ENCODE results near the gene TNS3.

Gene TNS3

DNA sequence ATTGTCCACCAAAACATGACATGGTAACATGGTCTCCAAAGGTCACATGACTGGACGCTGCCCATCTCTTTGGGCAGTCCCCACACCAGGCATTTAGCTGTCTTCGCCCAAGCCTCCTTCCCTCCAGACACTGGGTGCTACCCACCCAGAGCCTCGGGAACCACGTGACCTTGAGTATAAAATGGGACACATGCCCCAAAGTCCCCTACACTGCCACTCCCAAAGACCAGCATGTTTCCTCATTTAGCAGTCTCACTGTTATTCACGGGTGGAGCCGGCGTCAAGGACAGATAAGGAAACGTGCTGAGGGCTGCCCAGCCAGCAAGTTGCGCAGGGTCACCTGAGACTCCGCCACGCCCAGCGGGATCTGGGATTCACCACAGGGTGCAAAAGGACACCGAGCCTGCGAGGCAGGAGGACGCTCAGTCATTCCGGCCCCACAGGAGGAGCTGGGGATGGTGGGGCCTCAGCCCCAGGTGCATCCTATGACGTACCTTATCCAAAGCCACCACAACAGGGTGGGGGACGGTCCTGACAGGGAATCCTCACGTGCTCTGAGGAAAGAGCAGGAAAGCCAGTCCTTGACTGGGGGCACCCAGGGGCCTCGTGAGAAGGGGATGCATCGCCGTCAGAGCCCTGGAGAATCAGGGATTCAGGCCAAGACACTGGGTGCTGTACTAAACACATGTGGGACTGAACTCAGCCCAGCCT, 226.9 kb downstream of the TNS3 start:
- TF ChIP-seq, protein P1, sequence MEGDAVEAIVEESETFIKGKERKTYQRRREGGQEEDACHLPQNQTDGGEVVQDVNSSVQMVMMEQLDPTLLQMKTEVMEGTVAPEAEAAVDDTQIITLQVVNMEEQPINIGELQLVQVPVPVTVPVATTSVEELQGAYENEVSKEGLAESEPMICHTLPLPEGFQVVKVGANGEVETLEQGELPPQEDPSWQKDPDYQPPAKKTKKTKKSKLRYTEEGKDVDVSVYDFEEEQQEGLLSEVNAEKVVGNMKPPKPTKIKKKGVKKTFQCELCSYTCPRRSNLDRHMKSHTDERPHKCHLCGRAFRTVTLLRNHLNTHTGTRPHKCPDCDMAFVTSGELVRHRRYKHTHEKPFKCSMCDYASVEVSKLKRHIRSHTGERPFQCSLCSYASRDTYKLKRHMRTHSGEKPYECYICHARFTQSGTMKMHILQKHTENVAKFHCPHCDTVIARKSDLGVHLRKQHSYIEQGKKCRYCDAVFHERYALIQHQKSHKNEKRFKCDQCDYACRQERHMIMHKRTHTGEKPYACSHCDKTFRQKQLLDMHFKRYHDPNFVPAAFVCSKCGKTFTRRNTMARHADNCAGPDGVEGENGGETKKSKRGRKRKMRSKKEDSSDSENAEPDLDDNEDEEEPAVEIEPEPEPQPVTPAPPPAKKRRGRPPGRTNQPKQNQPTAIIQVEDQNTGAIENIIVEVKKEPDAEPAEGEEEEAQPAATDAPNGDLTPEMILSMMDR (IDR thresholded peaks at IDR 0.05; ENCODE audit: control extremely low read depth, extremely low read depth, low read depth, missing control alignments) = no peak
- no peak for DNase-seq (ENCODE audit: extremely low spot score)
- POLR2A ChIA-PET = no interaction called here
- CTCF ChIA-PET = interaction anchor here (0.8 to 1.2 kb wide), 2 partner anchors 8 to 10 kb away, joined by 3 to 5 read pairs; no protein-coding TSS in a partner anchor

GRCh38 chr7:47354071-47354470, 227.8 kb downstream of the TNS3 start:
- no peak for DNase-seq (ENCODE audit: extremely low spot score)
- ChIA-PET POLR2A (no interaction called here), CTCF (interaction anchor here (1.2 kb wide), 1 partner anchor 9 kb away, joined by 5 read pairs; no protein-coding TSS in a partner anchor)
- TF ChIP-seq, protein P1 (IDR thresholded peaks at IDR 0.05; ENCODE audit: control extremely low read depth, extremely low read depth, low read depth, missing control alignments) = no peak

DNA sequence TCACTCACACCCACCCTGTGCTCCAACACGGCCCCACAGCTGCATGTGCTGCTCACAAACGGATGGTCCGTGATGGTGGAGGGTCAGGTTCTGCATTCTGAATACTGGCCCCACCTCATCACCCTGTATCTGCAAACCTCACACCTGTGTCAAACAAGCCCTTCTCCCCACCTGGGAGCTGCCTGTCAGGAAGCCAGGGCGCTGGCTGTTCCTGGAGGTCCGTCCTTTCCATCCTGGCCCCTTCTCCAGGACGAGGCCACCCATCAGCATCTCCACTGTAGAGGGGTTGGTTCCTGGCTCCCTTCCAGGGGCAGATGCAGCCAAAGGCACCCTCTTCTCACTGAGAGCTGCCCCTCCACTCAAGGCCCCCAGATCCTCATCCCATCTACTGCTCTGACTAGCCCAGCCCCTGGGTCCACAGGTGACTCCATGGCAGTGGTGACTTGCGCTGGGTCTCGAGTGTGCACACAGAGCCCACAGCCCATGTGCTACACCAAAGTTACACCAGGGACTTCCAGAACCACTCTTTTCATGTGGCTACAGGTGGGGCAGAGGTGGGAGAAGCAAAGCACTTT, 229.4 kb downstream of the TNS3 start:
- TF ChIP-seq, protein P1 (IDR thresholded peaks at IDR 0.05; ENCODE audit: control extremely low read depth, extremely low read depth, low read depth, missing control alignments) = no peak
- POLR2A ChIA-PET = no interaction called here
- DNase-seq (ENCODE audit: extremely low spot score) = no peak
- CTCF ChIA-PET = no interaction called here

GRCh38 chr7:47351233-47352154, 230.4 kb downstream of the TNS3 start:
- ChIA-PET CTCF (no interaction called here), POLR2A (no interaction called here)
- TF ChIP-seq, protein P1 (IDR thresholded peaks at IDR 0.05; ENCODE audit: control extremely low read depth, extremely low read depth, low read depth, missing control alignments) = no peak
- DNase-seq (ENCODE audit: extremely low spot score) = no peak

DNA sequence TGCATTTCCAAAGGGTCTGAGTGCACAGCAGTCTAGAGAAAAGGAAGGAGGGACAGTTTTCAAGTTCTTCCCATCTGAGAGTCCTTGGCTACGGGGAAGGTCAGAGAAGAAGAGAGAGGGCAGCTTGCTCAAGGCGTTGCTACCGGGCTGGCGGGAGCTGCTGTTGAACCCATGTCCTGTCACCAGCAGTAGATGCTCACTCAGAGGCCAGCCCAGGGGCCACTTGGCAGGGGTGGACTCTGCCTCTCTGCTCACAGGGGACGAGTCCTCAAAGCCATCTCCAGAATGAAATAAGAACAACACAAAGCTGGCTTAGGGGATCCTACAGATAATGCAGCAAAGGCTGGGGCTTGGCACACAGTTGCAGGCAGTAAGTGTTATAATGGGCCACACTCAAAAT, 231.5 kb downstream of the TNS3 start:
- ChIA-PET POLR2A (no interaction called here), CTCF (no interaction called here)
- DNase-seq (ENCODE audit: extremely low spot score) = no peak
- TF ChIP-seq, protein P1 (IDR thresholded peaks at IDR 0.05; ENCODE audit: control extremely low read depth, extremely low read depth, low read depth, missing control alignments) = no peak

GRCh38 chr7:47349401-47349800, 232.5 kb downstream of the TNS3 start:
- ChIA-PET CTCF (interaction anchor here (1.8 kb wide), 1 partner anchor 11 kb away, joined by 3 read pairs; no protein-coding TSS in a partner anchor), POLR2A (no interaction called here)
- DNase-seq (ENCODE audit: extremely low spot score) = no peak
- TF ChIP-seq, protein P1 (IDR thresholded peaks at IDR 0.05; ENCODE audit: control extremely low read depth, extremely low read depth, low read depth, missing control alignments) = no peak

Measured in GM10248 (cell line).